GM19395 (cell line): ENCODE data around the gene WDR18.
"Not testable (repeated sequence)": the region's sequence is repeated elsewhere in the genome, so short reads cannot be mapped to it uniquely, and the experiment has no call there.

Experiments
- ATAC-seq: cut with Tn5 transposase; IDR thresholded peaks from one replicate; pipeline ENCODE4 v1.9.1; 2021; ENCODE audit warnings: mild to moderate bottlenecking, moderate library complexity; ENCODE audit not compliant: unreplicated experiment

The WDR18 gene

GRCh38 chr19:948842-949496, 35.2 kb upstream of the WDR18 start:
- ATAC-seq = no peak

- no peak for ATAC-seq
Measured at GRCh38 chr19:950352-951066, 33.6 kb upstream of the WDR18 start.

- ATAC-seq = no peak
Measured at GRCh38 chr19:952049-952679, 32.0 kb upstream of the WDR18 start.

GRCh38 chr19:952680-953444, 31.3 kb upstream of the WDR18 start:
- no peak for ATAC-seq

GRCh38 chr19:953445-954271, 30.5 kb upstream of the WDR18 start:
- ATAC-seq = no peak

GRCh38 chr19:954272-954671, 29.9 kb upstream of the WDR18 start:
- ATAC-seq = no peak

GRCh38 chr19:954672-955494, 29.3 kb upstream of the WDR18 start:
- ATAC-seq = no peak

GRCh38 chr19:955803-956765, 28.1 kb upstream of the WDR18 start:
- ATAC-seq = no peak

- ATAC-seq = no peak
Measured at GRCh38 chr19:956766-957440, 27.2 kb upstream of the WDR18 start.

GRCh38 chr19:957578-957977, 26.6 kb upstream of the WDR18 start:
- not testable (repeated sequence) for ATAC-seq

GRCh38 chr19:958967-959855, 24.9 kb upstream of the WDR18 start:
- no peak for ATAC-seq

GRCh38 chr19:960020-960419, 24.1 kb upstream of the WDR18 start:
- ATAC-seq = no peak

GRCh38 chr19:960601-960938, 23.6 kb upstream of the WDR18 start:
- ATAC-seq = no peak

- ATAC-seq = no peak
Measured at GRCh38 chr19:961866-962620, 22.1 kb upstream of the WDR18 start.

GRCh38 chr19:962683-963400, 21.3 kb upstream of the WDR18 start:
- ATAC-seq = no peak

GRCh38 chr19:963486-963951, 20.6 kb upstream of the WDR18 start:
- ATAC-seq = no peak
